SU-DHL-6 (cell line): Measurements from ENCODE around the gene LDLRAD3.

ENCODE experiments used
- H2AFZ ChIP-seq: fragments of 200-600 bp; sonication (generic); 2 replicates; pipeline ENCODE4 v1.6.1; 2014; ENCODE audit warnings: low read depth, mild to moderate bottlenecking, moderate library complexity, mixed read lengths, antibody characterized with exemption, low read length; ENCODE audit not compliant: severe bottlenecking
- H3F3A ChIP-seq: fragments of 200-600 bp; shearing (Covaris generic); 2 replicates; pipeline ENCODE4 v1.6.0; 2016; ENCODE audit warnings: antibody characterized with exemption, mild to moderate bottlenecking; ENCODE audit not compliant: insufficient read depth
- H3K27ac ChIP-seq: fragments of 200-600 bp; sonication (generic); 2 replicates; pipeline ENCODE4 v1.5.1; 2016; ENCODE audit warnings: low read depth, mild to moderate bottlenecking, low read length, moderate library complexity, mixed read lengths
- H3K27me3 ChIP-seq: fragments of 200-600 bp; sonication (generic), shearing (Covaris generic); 2 replicates; pipeline ENCODE4 v1.6.0; 2014; ENCODE audit warnings: mild to moderate bottlenecking, low read length
- H3K36me3 ChIP-seq: fragments of 200-600 bp; sonication (generic); 2 replicates; pipeline ENCODE4 v1.6.1; 2014; ENCODE audit warnings: mild to moderate bottlenecking, low read length, mixed read lengths
- H3K4me2 ChIP-seq: fragments of 300-600, 200-600 bp; shearing (Covaris generic), sonication (generic); 2 replicates; pipeline ENCODE4 v1.6.0; 2014; ENCODE audit warnings: low read length, low read depth, mild to moderate bottlenecking; ENCODE audit not compliant: poor library complexity, severe bottlenecking
- H3K4me3 ChIP-seq: fragments of 200-600 bp; sonication (generic); 2 replicates; pipeline ENCODE4 v1.5.1; 2014; ENCODE audit warnings: antibody characterized with exemption, low read length, mild to moderate bottlenecking, mixed read lengths; ENCODE audit not compliant: insufficient read depth, poor library complexity, severe bottlenecking
- H3K79me2 ChIP-seq: fragments of 200-600 bp; sonication (generic); 2 replicates; pipeline ENCODE4 v1.6.1; 2014; ENCODE audit warnings: mild to moderate bottlenecking, low read length, moderate library complexity; ENCODE audit not compliant: insufficient read depth
- H3K9ac ChIP-seq: fragments of 200-600 bp; sonication (generic); 2 replicates; pipeline ENCODE4 v1.7.0; 2014; ENCODE audit warnings: mild to moderate bottlenecking, low read length
- H3K9me2 ChIP-seq: fragments of 200-600 bp; sonication (generic); replicated peaks from 2 replicates; pipeline ENCODE4 v1.6.1; 2014; ENCODE audit warnings: low read length; ENCODE audit not compliant: insufficient read depth
- H3K9me3 ChIP-seq: fragments of 200-600 bp; sonication (generic); 2 replicates; pipeline ENCODE4 v1.6.1; 2014; ENCODE audit warnings: low read length, mixed read lengths; ENCODE audit not compliant: insufficient read depth
- H4K20me1 ChIP-seq: fragments of 200-600 bp; sonication (generic); 2 replicates; pipeline ENCODE4 v1.6.1; 2014; ENCODE audit warnings: low read depth, mild to moderate bottlenecking, antibody characterized with exemption, low read length, moderate library complexity, mixed read lengths
- CTCF ChIP-seq: fragments of 200-600 bp; sonication (generic); IDR thresholded peaks from one replicate; pipeline ENCODE4 v1.5.1; 2017; ENCODE audit warnings: antibody characterized with exemption, mild to moderate bottlenecking, low read length, moderate library complexity; ENCODE audit not compliant: insufficient read depth, poor library complexity, severe bottlenecking
- EZH2phosphoT487 ChIP-seq: fragments of 200-600 bp; sonication (generic), shearing (Covaris generic); conservative IDR thresholded peaks from 2 replicates; pipeline ENCODE4 v1.6.1; 2018; ENCODE audit warnings: mild to moderate bottlenecking, antibody characterized with exemption, low read length, moderate library complexity, mixed read lengths

Gene LDLRAD3

DNA sequence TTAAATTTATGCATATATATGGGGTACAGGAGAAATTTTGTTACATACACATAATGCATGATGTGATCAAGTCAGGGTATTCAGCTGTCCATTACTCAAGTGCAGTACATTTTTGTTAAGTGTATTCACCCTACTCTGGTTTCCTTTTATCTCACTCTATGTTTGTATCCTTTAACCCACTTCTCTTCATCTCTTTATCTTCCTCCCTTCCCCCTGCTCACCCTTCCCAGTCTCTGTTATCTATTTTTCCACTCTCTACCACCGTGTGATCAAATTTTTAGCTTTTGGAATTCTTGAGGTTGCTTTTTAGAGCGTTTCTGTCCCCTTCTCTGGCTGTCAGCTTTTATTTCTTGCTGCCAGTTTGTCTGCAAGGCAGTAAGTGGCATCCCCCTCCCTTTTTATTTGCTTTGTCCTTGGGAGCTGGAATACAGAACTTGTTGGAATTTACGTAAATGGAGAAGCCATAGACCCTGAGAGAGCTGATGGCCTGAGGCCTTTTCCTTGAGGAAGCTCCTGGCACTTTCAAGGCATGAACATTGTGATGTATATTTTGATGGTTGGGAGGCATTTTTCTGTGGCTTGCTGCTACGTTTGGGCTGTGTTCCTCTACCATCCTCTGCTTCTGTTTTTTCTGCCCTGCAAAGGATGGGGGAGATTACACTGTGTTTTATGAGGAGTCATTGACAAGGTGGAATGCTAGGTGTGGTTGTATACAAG is 148.6 kb downstream of the LDLRAD3 start:
- H3K4me3 ChIP-seq, result no peak overlapping the region
- no peak overlapping the region for H3K27ac ChIP-seq
- no peak overlapping the region for H3K4me2 ChIP-seq
- no peak for TF ChIP-seq CTCF
- TF ChIP-seq EZH2phosphoT487, result no peak
- H3K79me2 ChIP-seq, result no peaks in the 10 kb centered on the region
- H2AFZ ChIP-seq, result no peak overlapping the region
- no peak overlapping the region for H3K9ac ChIP-seq
- no peaks in the 10 kb centered on the region for H3K36me3 ChIP-seq
- H3K9me3 ChIP-seq, result no peaks in the 10 kb centered on the region; the same call in 1 of the 2 replicates
- no peaks in the 10 kb centered on the region for H3K27me3 ChIP-seq
- no peaks in the 10 kb centered on the region for H3K9me2 ChIP-seq
- no peaks in the 10 kb centered on the region for H4K20me1 ChIP-seq
- no peaks in the 10 kb centered on the region for H3F3A ChIP-seq

DNA sequence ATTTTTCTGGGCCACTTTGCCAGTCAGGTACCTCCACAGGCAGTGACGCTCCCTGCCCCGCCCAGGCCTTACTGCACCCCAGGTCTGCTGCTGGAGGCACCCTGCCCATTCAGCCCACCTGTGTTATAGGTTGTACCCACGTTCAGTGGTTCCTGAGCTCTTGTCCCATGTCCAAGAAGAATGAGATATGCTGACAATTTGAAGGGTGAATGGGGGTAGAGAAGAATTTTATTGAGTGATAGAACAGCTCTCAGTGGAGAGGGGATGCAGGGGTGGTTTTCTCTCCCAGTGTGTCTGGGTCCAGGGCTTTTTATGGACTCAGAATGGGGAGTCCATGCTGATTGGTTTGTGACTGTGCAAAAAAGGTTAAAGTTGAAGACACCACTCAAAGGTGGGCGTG is 149.7 kb downstream of the LDLRAD3 start:
- no peaks in the 10 kb centered on the region for H3F3A ChIP-seq
- no peaks in the 10 kb centered on the region for H3K27me3 ChIP-seq
- no peaks in the 10 kb centered on the region; the same call in 1 of the 2 replicates for H3K9me3 ChIP-seq
- no peak overlapping the region for H3K9ac ChIP-seq
- no peak overlapping the region for H3K4me3 ChIP-seq
- H3K27ac ChIP-seq, result no peak overlapping the region
- no peak overlapping the region for H2AFZ ChIP-seq
- TF ChIP-seq CTCF, result no peak
- no peak for TF ChIP-seq EZH2phosphoT487
- no peaks in the 10 kb centered on the region for H3K79me2 ChIP-seq
- H3K4me2 ChIP-seq, result no peak overlapping the region
- no peaks in the 10 kb centered on the region for H3K9me2 ChIP-seq
- H4K20me1 ChIP-seq, result no peaks in the 10 kb centered on the region
- no peaks in the 10 kb centered on the region for H3K36me3 ChIP-seq

GRCh38 chr11:36094164-36094563 is 150.3 kb downstream of the LDLRAD3 start:
- H3K4me3 ChIP-seq, result no peak overlapping the region
- no peaks in the 10 kb centered on the region for H4K20me1 ChIP-seq
- TF ChIP-seq EZH2phosphoT487, result no peak
- TF ChIP-seq CTCF, result no peak
- H3K9me2 ChIP-seq, result no peaks in the 10 kb centered on the region
- H3K9ac ChIP-seq, result no peak overlapping the region
- no peaks in the 10 kb centered on the region; the same call in 1 of the 2 replicates for H3K9me3 ChIP-seq
- no peaks in the 10 kb centered on the region for H3F3A ChIP-seq
- no peak overlapping the region for H3K4me2 ChIP-seq
- no peaks in the 10 kb centered on the region for H3K36me3 ChIP-seq
- no peak overlapping the region for H2AFZ ChIP-seq
- no peaks in the 10 kb centered on the region for H3K79me2 ChIP-seq
- H3K27me3 ChIP-seq, result no peaks in the 10 kb centered on the region
- H3K27ac ChIP-seq, result no peak overlapping the region
